ENCODE data around the gene NTMT2. TPM values are rescaled to one million over a fixed set of nuclear protein-coding genes. Genes with fewer than 3 reads are reported as not detected.

Gene NTMT2
- total RNA-seq, 4 donors from 2014 or later = not detected

DNA sequence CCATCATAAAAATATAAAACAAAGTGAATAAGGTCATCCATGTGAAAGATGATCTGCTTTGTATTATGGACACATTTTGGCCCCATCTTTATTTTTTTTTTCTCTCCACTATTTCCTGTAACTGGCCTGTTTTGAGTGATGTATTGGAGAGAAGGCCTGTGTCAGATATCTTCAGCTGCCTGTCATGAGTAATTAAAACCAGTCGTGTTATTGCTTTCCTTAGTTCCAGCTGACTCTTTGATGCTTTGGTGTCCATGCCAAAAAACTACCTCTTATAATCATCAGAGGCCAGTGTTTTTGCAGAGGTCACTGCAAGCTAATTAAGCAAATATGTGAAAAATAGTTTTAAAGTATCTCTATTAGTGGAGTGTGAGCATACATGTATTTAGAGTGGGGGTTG lies 29.7 kb downstream of the NTMT2 start:
- TF ChIP-seq, protein P1, sequence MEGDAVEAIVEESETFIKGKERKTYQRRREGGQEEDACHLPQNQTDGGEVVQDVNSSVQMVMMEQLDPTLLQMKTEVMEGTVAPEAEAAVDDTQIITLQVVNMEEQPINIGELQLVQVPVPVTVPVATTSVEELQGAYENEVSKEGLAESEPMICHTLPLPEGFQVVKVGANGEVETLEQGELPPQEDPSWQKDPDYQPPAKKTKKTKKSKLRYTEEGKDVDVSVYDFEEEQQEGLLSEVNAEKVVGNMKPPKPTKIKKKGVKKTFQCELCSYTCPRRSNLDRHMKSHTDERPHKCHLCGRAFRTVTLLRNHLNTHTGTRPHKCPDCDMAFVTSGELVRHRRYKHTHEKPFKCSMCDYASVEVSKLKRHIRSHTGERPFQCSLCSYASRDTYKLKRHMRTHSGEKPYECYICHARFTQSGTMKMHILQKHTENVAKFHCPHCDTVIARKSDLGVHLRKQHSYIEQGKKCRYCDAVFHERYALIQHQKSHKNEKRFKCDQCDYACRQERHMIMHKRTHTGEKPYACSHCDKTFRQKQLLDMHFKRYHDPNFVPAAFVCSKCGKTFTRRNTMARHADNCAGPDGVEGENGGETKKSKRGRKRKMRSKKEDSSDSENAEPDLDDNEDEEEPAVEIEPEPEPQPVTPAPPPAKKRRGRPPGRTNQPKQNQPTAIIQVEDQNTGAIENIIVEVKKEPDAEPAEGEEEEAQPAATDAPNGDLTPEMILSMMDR (IDR thresholded peaks at IDR 0.05; ENCODE audit: low read depth) = no peak

DNA sequence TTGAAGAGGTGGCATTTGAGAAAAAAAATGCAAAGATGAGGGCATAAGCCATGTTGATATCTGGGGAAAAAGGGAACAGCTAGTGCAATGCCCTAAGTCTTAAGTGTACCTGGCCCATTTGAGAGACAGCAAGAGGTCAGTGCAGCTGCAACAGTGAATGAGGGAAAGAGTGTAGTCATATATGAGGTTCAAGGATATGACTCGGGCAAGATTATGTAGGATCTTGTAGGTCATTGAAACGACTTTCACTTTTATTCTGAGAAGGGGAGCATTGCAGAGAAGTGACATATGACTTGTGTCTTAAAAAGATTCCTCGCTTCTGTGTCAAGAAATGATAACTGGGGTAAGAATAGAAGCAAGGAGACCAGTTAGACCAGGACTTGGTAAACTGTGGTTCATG lies 31.0 kb downstream of the NTMT2 start:
- TF ChIP-seq, protein P1 (IDR thresholded peaks at IDR 0.05; ENCODE audit: low read depth) = no peak

DNA sequence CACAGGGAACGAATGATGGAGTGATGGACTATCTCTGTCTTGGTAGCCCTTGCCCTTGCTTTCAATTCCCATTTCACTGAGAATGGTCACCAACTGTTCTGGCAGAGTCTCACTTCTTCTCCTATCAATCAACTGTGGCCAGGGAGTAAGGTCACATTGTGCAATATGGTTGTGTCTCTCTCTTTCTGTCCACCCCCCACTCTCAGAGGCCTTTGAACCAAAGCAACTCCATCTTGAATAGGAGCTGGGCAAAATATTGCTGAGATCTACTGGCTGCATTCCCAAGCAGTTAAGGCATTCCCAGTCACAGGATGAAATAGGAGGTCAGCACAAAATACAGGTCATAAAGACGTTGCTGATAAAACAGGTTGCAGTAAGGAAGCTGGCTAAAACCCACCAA lies 36.7 kb downstream of the NTMT2 start:
- TF ChIP-seq, protein P1 (IDR thresholded peaks at IDR 0.05; ENCODE audit: low read depth) = no peak

DNA sequence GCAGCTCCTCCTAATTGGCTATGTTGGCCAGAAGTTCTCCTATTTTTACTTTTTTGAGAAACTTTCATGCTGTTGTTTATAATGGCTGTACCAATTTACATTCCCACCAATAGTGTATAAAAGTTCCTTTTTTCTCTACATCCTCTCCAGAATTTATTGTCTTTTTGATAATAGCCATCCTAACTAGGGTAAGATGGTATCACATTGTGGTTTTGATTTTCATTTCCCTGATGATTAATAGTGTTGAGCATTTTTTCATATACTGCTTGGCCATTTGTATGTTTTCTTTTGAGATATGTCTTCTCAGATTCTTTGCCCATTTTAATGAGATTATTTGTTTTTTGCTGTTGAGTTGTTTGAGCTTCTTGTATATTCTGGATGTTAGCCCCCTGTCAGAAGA lies 46.8 kb downstream of the NTMT2 start:
- TF ChIP-seq, protein P1 (IDR thresholded peaks at IDR 0.05; ENCODE audit: low read depth) = no peak

DNA sequence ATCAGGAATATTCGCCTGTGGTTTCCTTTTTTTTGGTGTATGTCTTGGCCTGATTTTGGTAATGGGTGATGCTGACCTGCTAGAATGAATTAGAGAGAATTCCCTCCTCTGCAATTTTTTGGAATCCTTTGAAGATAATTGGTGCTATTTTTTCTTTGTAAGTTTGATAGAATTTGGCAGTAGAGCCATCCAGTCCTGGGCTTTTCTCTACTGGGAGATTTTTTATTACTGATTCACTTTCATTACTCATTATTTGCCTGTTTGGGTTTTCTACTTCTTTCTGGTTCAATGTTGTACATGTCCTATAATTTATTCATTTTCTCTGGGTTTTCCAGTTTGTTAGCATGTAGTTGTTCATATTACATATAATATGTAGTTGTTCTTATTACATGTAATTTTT lies 48.7 kb downstream of the NTMT2 start:
- TF ChIP-seq, protein P1 (IDR thresholded peaks at IDR 0.05; ENCODE audit: low read depth) = no peak

DNA sequence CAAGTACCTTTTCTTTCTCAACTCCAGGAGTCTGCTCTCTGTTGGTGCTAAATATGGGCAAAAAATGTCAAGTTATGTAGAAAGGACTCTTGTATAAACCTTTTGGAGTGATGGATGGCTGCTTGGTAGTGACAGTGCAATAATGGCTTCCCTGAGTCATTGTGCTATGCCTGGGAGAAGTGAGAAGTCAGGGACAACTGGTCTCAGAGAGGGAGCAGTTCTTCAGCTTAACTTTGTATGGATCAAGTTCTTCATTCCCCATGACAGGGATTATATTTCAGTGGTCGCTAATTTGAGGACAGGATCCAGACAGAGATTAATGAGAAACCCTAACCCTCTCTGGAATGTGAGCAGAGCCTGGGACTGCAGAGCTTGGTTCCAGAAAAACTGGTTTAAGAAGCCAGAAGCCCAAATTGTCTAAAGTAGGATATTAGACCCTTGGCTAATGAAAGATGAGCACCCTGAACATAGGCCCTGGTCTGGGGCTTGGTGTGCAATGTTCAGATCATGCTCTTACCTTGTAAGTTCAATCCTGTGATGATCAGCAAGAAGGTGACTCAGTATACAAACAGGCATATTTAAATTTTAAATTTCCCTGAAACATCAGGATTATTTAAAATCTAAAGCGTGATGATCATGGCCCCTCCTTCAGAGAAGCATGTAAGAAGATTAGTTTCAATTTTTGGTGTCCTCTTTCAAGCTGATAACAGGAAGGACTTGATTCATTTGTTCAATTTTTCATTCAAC lies 50.9 kb downstream of the NTMT2 start:
- TF ChIP-seq, protein P1 (IDR thresholded peaks at IDR 0.05; ENCODE audit: low read depth) = no peak

DNA sequence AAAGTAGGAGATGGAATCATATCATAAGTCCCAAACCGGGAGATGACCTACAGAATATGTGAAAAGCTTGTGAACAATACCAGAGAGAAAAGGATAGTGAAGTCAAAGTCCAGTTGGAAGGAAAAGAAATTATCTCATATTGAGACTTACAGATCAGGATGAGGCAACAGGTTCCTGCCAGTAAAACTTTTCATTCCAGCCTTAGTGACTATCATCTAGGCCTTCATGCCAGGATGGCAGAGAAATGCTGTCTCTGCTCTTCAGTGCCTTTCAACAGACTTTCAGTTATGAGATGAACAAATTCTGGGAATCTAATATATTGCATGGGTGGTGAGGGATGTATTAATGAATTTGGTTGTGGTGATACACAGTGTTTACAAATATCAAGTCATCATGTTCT lies 52.3 kb downstream of the NTMT2 start:
- TF ChIP-seq, protein P1 (IDR thresholded peaks at IDR 0.05; ENCODE audit: low read depth) = no peak
